Effector CD8-positive, alpha-beta T cell (primary cell): ENCODE measurements around the gene SORBS1.

ENCODE experiments used
- DNase-seq: peaks from one replicate; lab custom pipeline; 2025; lab: John Stamatoyannopoulos, UW
- total RNA-seq, 4 experiments: gene quantifications; one replicate each; lab custom pipeline; 2026; lab: John Stamatoyannopoulos, UW

The SORBS1 gene
- total RNA-seq = 1.3 to 5.6 (median 3.3) reads per million in 4 experiments

DNA sequence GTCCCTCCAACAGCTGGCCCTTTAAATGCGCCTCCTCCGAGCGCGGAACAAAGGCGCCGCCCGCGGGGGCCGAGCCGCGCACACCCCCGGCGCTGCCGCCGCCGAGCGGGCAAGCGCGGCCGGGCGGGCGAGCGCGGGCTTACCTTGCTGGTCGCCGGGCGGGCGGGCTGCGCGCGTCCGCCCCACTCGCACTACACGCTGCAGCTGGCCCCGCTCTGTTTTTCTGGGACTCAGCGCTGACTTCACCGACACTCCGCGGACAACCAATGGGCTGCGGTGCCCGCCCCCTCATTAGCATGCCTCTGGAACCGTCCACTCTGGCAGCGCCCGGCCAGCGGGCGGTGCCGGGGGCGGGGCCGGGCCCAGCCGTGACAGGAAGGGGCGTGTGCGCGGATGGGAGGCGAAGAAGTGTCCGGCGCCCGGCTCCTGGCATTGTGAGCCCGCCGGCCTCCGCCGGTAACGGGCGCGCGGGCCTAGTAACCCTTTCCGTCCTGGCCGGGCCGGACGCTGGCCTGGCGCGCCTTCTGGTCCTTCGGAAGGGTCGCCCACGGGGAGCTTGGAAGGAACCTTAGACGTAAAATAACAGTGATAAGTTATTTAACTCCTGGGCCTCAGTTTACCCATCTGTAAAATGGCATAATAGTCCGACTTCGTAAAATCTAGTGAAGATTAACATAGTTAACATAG is at the start of gene SORBS1:
Gene SORBS1, minus strand, starts transcription at position 195 of the 687 bp plus-strand sequence. CDS start 120,236 bp downstream, outside the sequence.
- peak; percentile 77 for DNase-seq

DNA sequence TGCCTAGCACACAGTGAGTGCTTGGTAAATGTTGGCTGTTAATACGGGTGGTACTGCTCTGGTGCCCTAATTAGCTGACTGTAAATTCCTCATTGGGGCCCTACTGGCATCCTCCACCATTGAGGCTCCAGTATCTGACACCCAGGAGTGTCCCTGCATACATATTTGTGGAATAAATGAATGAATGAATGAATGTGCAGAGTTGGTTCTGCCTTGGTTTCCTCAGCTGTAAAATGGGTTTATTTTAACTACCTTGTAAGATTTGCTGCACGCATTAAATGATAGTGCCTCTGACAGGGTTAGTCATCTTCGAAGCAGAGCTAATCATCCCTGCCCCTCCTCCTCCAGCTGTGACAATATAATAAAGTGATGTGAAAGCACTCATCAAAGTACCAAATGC is 49.6 kb upstream of the SORBS1 start:
- no peak for DNase-seq

DNA sequence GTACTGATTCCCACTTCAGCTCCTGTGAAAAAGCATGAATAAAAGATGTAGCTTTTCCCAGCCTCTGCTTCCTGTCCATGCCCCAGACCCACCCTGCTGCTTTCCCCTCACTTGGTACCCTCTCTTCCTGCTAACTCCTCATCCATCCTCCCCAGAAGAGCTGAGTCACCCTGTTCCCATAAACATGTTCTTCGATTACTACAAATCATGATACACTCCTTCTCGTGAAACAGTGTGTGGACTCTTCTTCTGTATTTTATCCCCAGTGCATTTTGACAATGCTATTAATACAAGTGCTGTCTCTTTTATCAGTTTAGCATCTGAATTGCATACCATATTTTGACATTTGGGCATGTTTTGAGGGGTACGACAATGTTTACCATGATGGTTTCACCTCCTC is 45.8 kb upstream of the SORBS1 start:
- no peak for DNase-seq

DNA sequence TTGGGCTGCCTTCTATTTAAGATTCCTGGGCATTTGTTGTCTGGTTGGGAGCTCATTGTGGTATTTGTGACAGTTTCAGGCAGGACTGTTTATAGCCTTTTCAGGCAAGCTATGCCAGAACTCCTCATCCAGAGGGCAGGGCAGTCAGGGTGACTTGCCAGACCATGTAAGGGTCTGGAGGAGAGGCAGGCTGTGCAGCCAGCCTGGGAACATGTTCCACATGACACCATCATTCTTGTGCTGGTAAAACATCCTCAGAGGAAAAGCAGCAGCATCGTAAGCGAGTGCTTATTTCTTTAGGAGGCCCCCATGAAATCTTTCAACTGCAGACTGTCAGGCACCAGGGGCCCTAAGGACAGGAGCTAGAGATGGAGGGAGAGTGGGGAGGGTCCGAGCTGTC is 44.0 kb upstream of the SORBS1 start:
- DNase-seq = no peak

DNA sequence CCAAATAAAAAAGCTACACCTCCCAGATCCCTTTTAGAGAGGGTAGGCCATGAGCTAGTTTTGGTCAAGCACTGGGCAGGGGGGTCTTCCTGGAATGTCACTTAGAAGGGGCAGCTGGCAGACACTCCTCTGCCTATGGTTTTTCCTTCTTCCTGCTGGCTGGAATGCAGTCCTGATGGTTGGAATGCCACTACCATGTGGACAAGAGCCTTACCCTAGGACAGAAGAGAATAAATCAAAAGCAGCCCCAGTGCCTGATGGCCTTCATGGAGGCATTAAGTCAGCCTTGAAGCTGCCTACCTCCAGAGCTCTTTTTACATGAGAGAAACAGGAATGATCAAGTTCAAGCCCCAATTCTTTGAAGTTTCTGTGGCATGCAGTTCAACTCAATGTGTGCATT is 43.5 kb upstream of the SORBS1 start:
- no peak for DNase-seq

DNA sequence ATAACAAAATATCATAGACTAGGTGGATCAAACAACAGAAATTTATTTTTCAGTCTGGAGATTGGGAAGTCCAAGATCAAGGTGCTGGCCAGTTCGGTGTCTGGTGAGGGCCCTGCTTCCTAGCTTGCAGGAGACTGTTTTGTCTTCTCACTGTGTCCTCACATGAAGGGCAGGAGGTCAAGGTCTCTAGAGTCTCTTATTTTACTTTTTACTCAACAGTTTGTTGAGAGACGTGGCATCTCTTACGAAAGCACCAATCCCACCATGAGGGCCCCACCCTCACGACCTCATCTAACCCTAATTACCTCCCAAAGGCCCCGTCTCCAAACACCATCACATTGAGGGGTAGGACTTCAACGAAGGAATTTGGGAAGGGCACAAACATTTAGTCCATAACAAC is 41.2 kb upstream of the SORBS1 start:
- no peak for DNase-seq

DNA sequence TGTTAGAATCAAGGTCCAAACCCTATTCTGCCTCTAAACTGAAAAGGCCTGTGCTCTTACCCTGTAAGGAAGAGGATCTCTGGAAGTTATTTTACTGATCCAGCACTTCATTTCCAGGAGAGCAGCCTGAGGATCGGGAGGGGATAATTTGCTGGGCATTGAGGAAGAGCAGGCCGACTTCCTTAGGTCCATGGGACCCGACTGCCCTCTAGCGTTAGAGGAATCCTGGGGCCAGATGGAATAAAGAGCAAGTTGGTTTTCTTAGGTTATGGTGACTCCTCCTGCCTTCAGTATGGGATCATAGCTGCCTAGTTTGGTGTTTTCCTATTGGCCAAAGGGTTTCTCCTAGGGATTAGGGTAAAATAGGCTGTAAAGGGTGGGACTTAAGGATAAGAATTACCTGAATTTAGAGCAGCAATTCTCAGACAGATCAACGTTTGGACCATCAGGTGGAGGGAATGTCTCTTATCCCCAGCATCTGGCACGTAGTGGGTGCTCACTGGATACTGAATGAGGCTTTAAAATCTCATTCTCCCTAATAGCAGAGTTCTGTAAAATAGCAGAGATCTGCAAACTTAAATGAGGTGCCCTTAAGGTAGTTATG is 40.0 kb upstream of the SORBS1 start:
- peak; percentile 3 for DNase-seq

DNA sequence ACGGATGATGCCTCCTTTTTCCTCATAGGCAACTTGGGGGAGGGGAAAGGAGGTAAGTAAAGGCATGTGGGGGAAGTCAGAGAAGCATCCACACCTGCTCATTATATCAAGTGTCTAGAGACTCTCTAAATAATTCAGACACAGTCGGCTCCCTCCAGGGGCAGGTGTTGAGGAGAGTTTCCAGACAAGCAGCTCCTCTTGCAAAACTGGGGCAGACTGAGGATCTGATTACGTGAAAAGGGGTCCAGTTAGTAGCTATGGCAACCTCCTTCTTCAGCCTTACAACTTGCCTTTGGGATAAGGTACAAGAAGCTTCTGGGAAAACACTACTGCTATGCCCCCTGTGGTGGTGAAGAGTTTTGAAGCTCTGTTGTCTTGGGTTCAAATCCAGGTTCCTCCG is 39.0 kb upstream of the SORBS1 start:
- DNase-seq = no peak

DNA sequence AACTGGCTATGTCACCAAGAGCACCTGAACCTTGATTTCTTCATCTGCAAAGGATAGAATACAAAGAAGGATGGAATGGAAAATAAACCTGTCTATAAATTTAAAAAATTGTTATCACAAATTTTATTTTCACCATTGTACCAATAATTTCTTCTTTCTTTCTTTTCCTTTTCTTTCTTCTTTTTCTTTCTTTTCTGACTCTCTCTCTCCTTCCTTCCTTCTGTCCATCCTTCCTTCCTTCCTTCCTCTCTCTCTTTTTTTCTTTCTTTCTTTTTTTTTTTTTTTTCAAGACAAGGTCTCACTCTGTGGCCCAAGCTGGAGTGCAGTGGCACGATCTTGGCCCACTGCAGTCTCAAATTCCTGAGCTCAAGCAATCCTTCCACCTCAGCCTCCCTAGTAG is 36.6 kb upstream of the SORBS1 start:
- no peak for DNase-seq

DNA sequence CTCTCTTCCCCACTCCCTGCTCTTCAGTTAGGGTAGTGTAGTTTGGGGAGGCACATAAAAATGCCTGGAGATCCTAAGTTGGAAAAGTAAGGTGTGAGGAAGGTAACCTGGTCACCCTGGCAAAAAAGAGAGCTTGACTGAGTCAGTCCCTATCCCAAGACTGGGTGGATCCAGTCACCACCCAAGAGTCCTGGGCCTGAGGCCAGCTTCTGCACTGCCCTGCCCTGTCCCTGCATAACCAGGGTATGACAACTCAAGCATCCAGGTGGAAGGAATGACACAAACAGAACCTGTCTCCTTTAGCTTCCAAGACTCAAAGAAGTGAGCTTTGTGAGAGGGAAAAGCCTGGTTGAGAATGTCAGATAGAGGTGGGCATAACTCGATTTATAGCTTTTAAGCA is 26.9 kb upstream of the SORBS1 start:
- no peak for DNase-seq

DNA sequence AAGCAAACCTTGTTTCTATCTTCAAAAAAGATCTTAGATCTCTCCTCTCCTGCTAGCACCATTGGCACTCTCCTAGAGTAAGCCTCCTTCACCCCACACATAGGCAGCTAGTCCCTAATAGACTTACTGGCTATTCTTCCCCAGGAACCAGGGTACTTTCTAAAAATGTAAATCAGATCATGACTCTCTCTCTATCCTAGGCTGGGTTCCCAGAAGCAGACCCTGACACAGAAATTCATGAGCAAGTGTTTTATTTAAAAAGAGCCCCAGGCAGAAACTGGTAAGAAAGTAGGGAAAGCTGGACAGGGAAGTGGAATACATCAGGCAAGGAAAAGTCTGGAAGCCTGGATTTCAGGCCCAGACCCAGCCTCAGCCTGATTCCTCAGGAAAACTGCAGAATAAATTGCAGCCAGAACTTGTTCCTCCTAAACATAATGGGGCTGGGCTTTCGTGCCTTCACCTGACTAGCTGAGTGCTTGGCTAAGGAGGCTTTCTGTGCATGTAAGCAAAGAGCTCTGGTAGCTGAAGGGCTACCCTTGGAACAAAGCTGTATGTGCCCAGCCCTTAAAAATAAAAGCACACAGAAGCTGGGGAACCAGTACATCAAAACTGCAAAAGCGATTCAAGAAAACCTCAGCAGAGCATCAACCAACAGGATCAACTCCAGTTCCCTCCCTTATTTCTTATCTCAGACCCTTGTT is 18.8 kb upstream of the SORBS1 start:
- no peak for DNase-seq

DNA sequence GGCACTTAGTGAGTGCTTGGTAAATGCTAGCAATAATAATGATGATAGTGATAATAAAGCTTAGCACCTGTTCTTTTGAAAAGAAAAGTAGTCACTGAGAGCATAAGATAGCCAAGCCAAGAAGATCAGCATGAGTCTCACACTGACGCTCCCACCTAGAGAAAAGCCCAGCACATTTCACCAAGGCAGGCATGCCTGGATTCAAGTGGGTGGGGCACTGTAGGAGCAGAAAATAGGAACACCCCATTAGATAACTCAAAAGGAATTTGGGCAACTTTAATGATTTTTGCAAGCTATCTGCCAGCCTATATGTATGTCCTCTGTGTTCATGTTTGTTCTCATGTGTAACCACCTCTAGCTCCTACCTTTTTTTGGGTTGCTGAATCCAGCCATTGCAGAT is 18.1 kb upstream of the SORBS1 start:
- no peak for DNase-seq

DNA sequence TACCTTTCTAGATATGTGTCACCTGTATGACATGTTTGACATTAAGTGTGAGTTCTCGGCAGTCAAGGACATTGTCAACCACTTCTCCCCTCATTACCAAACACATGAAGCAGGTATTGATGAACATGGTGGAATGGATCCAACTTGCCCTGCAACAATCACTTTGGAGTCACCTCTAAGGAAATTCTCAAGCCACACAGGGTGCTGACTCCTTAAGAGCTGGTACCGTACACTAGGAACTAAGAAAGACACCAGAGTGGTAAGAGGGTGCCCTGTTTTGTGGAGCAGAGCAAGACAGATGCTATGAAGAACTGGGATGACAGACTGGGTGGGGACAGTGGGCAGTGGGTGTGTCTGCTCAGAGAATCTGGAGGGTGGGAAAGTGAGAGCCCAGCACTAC is 17.4 kb upstream of the SORBS1 start:
- no peak for DNase-seq

DNA sequence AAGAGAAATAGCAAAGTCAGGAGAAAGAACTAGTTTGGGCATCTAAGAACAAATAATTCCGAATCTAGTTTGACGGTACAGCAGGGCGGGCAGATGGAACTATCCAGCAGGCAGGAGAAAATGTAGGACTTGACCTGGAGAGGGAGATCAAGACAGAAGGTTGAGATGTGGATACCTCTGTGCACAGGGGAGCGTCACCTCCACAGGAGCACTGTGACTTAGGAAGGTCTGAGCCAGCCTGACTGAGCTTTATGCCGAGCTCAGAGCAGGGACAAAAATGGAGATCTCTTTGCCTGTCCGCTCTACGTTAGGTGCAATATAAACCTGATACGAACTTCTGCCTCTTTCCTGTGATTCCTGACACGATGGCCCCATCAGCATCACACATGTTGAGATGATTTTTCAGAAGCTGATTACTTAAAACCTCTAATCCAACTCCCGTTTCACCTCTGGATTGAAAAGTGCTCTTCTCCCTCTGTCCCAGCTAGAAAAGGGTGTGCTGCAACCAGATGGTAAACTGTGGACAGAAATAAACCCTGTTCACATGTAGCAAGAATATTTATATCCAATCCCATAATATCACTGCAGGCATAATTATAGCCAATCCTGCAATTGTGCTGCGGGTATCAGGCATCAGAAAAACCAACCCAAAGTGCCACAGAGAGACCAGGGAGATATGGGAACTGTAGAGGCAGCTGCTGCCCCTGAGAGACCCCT is 13.6 kb upstream of the SORBS1 start:
- no peak for DNase-seq

DNA sequence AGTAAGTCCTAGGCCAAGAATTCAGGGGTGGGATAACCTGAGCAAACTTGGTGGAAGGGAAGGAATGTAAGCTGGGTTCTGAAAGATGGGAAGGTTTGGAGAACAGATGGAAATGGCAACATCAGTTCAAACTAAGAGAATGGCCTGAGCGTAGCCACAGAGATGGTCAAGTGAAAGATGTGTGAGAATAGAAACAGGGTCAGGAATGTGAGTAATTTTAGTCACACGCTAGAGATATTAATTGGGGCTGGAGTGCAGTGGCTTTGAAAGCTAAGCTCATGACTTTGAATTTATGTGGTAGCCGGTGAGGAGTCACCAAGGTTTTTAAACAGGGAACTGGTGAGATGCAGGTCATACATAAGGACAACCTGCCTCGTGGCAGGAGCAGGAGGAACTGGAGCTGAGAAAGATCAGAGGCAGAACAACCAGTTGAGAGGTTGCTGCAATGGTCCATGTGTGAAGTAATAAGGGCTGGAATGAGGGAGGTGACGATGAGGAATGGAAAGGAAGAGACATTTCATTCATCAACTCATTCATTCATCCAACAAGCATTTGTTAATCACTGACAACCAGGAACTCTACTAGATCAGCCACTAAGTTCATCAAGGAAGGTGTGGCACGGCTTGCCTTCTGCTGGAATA is 12.9 kb upstream of the SORBS1 start:
- no peak for DNase-seq

DNA sequence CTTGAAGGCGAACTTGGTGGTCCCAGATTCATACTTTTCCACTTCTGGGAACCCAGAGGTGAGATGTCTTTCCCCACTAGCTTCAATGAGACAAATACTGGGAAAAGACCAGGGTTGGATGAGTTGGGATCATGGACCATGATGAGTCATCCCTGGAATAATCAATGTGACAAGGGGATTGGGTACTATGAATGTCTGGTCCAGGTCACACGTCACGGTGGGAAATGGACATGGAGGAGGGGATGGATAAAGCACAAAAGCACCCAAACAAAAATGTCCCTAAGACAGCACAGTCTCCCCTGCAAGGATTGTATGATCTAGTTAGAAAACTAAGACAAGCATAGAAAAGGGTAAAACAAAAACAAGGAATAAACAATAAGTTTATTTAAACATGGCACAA is 12.4 kb upstream of the SORBS1 start:
- DNase-seq = no peak

DNA sequence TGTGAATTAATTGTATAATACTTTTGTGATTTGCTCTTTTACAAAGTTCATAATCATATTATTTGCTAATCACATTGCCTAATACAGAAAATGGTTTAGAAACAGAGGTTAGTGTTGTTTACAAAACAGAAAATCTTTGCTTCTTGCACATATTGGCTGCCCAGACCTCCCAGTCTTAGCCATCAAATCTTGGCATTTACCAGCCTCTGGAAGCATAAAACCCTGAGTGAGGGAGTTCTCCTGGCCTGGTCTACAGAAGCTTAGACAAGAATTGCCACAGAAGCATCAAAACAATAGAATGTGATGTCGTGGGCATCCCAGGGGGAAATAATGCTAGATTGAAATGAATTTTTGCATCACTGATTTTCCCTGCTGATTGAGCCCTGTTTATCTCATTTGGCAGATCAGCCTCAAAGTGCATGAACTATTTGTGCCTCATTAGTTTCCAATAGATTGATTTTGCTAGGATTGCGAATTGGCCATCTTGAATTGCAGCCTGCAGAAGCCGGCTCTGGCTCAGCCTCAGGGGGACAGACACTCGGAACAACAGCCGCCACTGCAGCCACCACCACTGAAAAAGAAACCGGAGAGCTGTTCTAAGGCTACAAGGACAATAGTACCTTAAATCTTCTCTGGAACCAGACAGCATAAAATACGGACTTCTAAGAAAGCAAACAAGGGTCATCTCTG is 11.1 kb upstream of the SORBS1 start:
- DNase-seq = no peak

DNA sequence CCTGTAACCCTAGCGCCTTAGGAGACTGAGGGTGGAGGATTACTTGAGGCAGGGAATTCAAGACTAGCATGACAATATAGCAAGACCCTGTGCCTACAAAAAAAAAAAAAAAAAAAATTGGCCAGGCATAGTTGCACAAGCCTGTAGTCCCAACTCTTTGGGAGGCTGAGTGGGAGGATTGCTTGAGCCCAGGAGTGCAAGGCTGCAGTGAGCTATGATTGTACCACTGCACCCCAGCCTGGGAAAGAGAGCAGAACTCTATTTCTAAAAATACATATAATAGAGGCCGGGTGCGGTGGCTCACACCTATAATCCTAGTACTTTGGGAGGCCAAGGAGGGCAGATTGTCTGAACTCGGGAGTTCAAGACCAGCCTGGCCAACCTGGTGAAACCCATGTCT is 10.2 kb upstream of the SORBS1 start:
- DNase-seq = no peak

DNA sequence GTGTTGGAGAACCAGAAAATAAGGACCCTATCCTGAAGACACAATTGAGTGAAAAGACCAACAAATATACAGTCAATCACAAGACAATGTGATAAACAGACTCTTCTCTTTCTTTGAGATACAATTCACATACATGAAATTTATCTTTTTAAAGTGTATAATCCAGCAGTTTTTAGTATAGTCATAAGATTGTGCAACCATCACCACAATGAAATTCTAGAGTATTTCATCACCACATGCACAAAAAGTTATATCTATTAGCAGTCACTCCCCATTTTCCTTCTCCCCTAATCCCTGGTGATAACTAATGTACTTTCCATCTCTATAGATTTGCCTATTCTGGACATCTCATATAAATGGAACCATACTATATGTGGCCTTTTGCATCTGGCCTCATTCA is 8.2 kb upstream of the SORBS1 start:
- DNase-seq = no peak

DNA sequence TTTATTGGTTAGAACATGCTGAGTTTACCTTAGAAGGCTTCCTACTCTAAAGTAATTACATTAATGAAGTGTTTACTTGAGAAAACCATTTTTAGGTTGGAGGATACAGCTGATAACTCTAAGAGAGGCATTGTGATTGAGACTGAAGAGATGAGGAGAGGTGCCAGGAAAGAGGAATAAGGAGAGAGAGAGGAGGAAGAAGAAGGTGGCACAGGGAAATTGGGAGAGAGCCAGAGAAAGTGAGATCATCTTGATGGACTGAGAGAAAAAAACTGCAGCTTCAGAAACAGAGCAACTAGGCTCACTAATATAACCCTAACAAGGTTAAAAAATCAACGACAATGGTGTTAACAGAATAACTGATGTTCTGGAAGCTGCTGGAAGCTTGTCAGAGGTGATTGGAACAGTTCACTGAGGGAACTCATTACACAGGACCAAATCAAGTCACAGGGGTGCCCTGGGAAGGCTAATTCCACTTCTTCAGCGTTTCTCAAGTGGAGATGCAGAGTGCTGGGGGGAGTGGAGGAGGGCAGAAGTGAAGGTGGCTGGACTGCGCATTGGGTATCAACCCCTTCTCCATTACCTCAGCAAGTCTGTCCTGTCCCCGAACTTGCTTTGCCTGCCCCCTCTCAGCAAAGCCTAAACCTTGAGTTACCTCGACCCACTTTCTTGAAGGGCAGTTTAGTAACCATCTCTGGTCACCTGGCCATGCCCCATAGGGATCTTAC is 6.9 kb upstream of the SORBS1 start:
- no peak for DNase-seq

DNA sequence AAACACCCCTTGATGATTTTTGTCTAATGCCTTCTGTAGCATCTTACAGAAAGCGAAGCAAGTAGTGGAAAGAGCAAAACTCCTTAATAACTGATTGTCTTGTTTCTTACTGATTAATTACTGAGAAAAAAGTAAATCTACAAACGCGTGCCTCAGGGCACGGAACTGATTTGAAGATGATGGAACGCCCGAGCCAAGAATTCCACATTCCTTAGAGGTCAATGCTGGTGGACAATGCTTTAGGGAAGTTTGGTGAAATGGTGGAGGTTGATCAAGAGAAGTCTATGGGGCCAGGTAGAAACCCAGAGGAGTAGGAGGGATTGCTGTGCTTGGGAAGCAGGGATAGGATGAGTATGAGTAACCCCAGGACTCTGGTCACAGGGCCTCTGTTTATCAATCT is 5.0 kb upstream of the SORBS1 start:
- DNase-seq = no peak
